ENCODE data around the gene SYNE2.
"Not testable (repeated sequence)": the region's sequence is repeated elsewhere in the genome, so short reads cannot be mapped to it uniquely, and the experiment has no call there.

Gene SYNE2

GRCh38 chr14:63869940-63870752, 17.3 kb downstream of the SYNE2 start:
- intact Hi-C loops (cut with DNase I); DNase-seq: not testable (repeated sequence)

GRCh38 chr14:63870753-63871037, 17.9 kb downstream of the SYNE2 start:
- DNase-seq; intact Hi-C loops (cut with DNase I): not testable (repeated sequence)

DNA sequence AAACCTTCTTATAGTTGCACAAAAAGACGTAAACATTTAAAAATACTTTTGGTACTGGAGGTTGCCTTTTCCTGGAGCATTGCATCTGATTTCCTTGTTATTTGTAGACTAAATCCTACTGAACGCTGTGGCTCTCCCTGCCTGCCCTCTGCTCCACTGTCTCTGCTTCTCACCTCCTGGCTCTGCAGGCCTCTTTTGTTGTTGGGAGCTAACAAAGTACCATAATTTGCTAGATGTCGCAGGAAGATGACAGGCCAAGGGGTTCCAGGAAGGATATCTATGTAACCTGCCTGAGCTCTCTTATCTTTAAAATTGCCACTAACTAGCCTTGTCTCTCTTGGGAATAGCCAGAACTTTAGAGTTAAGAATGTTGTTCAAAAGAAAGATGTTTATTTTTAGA, 21.4 kb downstream of the SYNE2 start:
- no peak for DNase-seq
- intact Hi-C loops (cut with DNase I) = no loop called here

- DNase-seq = no peak
- intact Hi-C loops (cut with DNase I) = no loop called here
Observed at GRCh38 chr14:63875311-63875710, 22.5 kb downstream of the SYNE2 start.

GRCh38 chr14:63877550-63877939, 24.7 kb downstream of the SYNE2 start:
- intact Hi-C loops (cut with DNase I) = no loop called here
- no peak for DNase-seq

DNA sequence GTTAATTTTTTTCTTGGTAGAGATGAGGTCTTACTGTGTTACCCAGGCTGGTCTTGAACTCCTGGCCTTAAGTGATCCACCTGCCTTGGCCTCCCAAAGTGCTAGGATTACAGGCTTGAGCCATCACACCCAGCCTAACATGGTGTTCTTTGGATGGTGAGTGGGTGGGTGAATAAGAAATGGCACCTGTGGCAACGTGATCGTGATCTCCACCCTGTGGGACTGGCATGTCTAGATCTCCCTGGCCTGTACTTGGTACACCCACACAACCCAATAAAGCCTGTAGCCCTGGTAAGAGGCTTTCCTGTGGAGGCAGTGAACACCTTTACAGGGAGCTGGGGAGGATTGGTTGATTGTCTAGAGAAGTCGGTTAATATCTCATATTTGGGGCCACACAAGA, 25.2 kb downstream of the SYNE2 start:
- DNase-seq = no peak
- intact Hi-C loops (cut with DNase I) = no loop called here

DNA sequence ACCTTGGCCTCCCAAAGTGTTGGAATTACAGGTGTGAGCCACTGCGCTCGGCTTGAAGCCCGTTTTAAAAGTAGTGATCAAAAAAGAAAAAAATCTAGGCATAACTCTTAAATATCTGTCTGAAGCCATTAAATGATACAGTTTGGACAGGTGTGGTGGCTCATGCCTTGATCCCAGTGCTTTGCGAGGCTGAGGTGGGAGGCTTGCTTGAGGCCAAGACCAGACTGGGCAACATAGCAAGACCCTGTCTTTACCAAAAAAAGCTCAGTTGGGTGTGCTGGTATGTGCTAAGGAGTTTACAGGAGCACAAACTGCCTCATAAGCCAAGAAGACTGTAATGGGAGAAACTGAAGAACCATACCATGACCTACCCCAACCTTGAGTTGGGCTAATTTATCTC, 26.0 kb downstream of the SYNE2 start:
- intact Hi-C loops (cut with DNase I) = no loop called here
- no peak for DNase-seq

DNA sequence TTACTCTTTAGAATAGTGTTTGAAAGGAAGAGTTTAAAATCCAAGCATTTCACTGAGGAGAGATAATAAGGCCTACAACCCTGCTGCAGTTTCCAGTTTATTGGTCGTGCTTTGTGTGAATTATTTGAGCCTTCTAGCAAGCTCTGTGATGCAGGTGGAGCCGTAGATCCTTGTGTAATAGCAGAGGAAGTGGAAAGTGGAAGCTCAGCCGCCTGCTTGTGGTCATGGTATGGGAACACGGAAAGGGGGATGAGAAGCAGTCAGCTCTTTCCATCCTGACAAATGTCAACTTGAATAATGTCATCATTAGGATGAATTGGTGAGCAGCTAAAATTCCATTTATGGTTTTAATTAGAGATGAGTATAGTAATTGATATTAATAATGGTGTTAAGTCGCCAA, 29.1 kb downstream of the SYNE2 start:
- intact Hi-C loops (cut with DNase I) = no loop called here

GRCh38 chr14:63887899-63888298, 35.1 kb downstream of the SYNE2 start:
- intact Hi-C loops (cut with DNase I) = no loop called here
- DNase-seq = no peak

More for the DNA sequence above, 29.1 kb downstream of the SYNE2 start:
- DNase-seq = no peak

- intact Hi-C loops (cut with DNase I) = no loop called here
- DNase-seq = peak in 1 of 42 donors; percentile 13
Observed at GRCh38 chr14:63890553-63890952, 37.7 kb downstream of the SYNE2 start.

GRCh38 chr14:63891148-63891975, 38.6 kb downstream of the SYNE2 start:
- intact Hi-C loops (cut with DNase I) = no loop called here
- DNase-seq = peak in 1 of 42 donors; percentile 27

- no peak for DNase-seq
- intact Hi-C loops (cut with DNase I) = no loop called here
Observed at GRCh38 chr14:63892265-63892664, 39.5 kb downstream of the SYNE2 start.

DNA sequence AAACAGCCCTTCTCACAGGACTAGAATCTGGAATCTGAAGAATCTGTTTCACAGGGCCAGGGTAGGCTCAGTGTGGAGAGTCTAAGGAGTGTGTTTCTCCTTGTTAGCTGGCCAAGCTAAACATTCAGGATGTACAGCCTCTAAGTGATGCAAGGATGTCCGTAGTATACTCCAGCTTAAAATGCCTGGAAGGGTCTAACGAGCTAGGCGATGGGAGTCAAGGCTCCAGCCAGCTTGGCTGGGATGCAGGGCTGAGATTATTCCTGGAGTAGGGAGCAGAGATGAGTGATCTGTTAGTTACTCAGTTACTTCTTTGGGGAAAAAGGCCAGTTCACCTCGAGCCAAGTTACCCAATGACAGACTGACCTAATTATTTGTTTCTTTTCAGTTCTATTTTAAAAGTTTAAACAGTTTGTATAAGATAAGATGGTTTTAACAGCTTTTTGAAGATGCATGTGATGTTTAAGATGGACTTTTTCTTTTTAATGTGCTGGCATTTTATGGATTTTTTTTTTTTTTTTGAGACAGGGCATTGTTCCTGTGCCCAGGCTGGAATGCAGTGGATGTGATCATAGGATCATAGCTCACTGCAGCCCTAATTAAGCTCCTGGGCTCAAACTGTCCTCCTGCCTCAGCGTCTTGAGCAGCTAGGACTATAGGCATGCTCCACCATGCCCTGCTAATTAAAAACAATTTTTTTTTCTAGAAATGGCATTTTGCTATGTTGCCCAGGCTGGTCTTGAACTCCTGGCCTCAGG, 41.1 kb downstream of the SYNE2 start:
- peak in 1 of 42 donors; percentile 34 for DNase-seq
- intact Hi-C loops (cut with DNase I) = no loop called here

GRCh38 chr14:63895510-63895909, 42.7 kb downstream of the SYNE2 start:
- no peak for DNase-seq
- intact Hi-C loops (cut with DNase I) = no loop called here

GRCh38 chr14:63896278-63896720, 43.5 kb downstream of the SYNE2 start:
- DNase-seq = peak in 1 of 42 donors; percentile 35
- intact Hi-C loops (cut with DNase I) = no loop called here

GRCh38 chr14:63897721-63898163, 44.9 kb downstream of the SYNE2 start:
- intact Hi-C loops (cut with DNase I) = no loop called here
- no peak for DNase-seq

GRCh38 chr14:63899953-63900352, 47.1 kb downstream of the SYNE2 start:
- DNase-seq = peak in 1 of 42 donors; percentile 33
- intact Hi-C loops (cut with DNase I) = no loop called here

DNA sequence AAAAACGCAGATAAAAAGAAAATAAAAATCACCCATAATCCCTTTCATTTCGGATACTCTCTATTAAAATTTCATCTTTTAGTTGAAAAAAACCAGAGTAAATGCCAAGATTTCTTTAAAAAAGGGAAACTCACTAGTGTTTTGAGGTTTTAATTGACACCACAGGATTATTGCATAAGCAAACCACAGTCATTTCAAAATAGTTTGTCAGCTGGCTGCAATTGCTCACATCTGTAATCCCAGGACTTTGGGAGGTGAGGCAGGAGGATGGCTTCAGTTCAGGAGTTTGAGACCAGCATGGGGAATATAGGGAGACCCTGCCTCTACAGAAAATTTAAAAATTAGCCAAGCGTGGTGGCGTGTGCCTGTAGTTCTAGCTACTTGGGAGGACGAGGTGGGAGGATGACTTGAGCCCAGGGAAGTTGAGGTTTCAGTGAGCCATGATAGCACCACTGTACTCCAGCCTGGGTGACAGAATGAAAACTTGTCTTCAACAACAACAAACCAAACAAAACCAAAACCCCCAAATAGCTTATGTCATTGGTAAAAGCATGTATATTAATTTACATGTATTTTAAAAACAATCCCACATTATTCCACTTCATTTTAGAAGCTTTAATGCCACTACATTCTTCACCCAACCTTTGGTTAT, 48.8 kb downstream of the SYNE2 start:
- DNase-seq = no peak
- intact Hi-C loops (cut with DNase I) = no loop called here

GRCh38 chr14:63902375-63902976, 49.7 kb downstream of the SYNE2 start:
- DNase-seq = peak in 1 of 42 donors; percentile 17
- intact Hi-C loops (cut with DNase I) = no loop called here
